Heart right ventricle (tissue), 16 donors: ENCODE results near the gene SESN1. TPM values are rescaled to one million over a fixed set of nuclear protein-coding genes. Genes with fewer than 3 reads are reported as not detected.

Experiments used
- ATAC-seq, 8 donors: fragments of 200-7000 bp; cut with Tn5 transposase; one replicate each; pipeline ENCODE4 v1.9.1; 2020; ENCODE audit warnings: mild to moderate bottlenecking in 8 of 8, moderate library complexity in 8 of 8, moderate number of reproducible peaks in 1 of 8
- DNase-seq, 2 donors: peaks; one replicate each; pipeline ENCODE4 v3.0.0-alpha.2; 2020
- H3K27ac ChIP-seq, 10 donors: fragments of 200-600 bp; sonication (generic) in 2 of 10; one replicate each; pipeline versions ENCODE4 v1.5.0 to v1.8.0; 2020 to 2022; ENCODE audit warnings: mild to moderate bottlenecking in 3 of 10
- H3K27me3 ChIP-seq, 7 donors: fragments of 200-600 bp; one replicate each; pipeline ENCODE4 v1.8.0; 2021 to 2022; ENCODE audit warnings: mild to moderate bottlenecking in 2 of 7
- H3K36me3 ChIP-seq, 9 donors: fragments of 200-600 bp; sonication (generic) in 1 of 9; one replicate each; pipeline versions ENCODE4 v1.5.0 to v1.8.0; 2020 to 2022; ENCODE audit warnings: mild to moderate bottlenecking in 2 of 9
- H3K4me1 ChIP-seq, 9 donors: fragments of 200-600 bp; sonication (generic) in 1 of 9; one replicate each; pipeline versions ENCODE4 v1.5.0 to v1.8.0; 2020 to 2022; ENCODE audit warnings: mild to moderate bottlenecking in 4 of 9
- H3K4me3 ChIP-seq, 10 donors: fragments of 200-600 bp; sonication (generic) in 2 of 10; one replicate each; pipeline versions ENCODE4 v1.5.0 to v1.8.0; 2020 to 2022; ENCODE audit warnings: mild to moderate bottlenecking in 7 of 10, moderate library complexity in 2 of 10
- H3K9me3 ChIP-seq, 11 donors: fragments of 200-600 bp in 10 of 11; sonication (generic) in 2 of 11; one replicate each; pipeline versions ENCODE4 v1.5.0 to v1.8.0; 2013 to 2022; ENCODE audit warnings: mild to moderate bottlenecking in 2 of 11, control low read depth in 1 of 11, moderate library complexity in 1 of 11
- CTCF ChIP-seq, 9 donors: fragments of 200-600 bp; sonication (generic) in 2 of 9; IDR thresholded peaks; one replicate each; pipeline versions ENCODE4 v1.5.0 to v1.8.0; 2021 to 2022; ENCODE audit warnings: antibody characterized with exemption in 9 of 9, mild to moderate bottlenecking in 5 of 9, moderate library complexity in 1 of 9
- WGBS, 2 donors: extraction: QIAGEN DNeasy Blood & Tissue Kit; methylation state at CpG; one replicate each; pipeline ENCODE4 v1.1.7; 2013; ENCODE audit warnings: inconsistent platforms in 1 of 2; 5-methylcytosine and 5-hydroxymethylcytosine counted together
- intact Hi-C, 10 donors: fragments of 100-400 bp; cut with DNase I; formaldehyde crosslinking; loops; one replicate each; pipeline versions ENCODE4 v1.11.1 to v1.14.2; 2022
- polyA plus RNA-seq, 2 donors: library from polyadenylated mRNA; stranded (reverse); fragments of 200-250 nt; gene quantifications; one replicate each; pipeline ENCODE4 v1.2.3, GENCODE V29; 2013
- total RNA-seq, 10 donors: library from RNA; stranded (reverse); fragmentation: NEBNext Ultra II Directional in 3 of 10; extraction: Animal tissue kit (Norgen Biotek cat#: 25700) in 3 of 10; gene quantifications; one replicate each; pipeline versions ENCODE4 v1.2.1 to v1.2.4, GENCODE V29; 2021 to 2023
- donor health status: Arrhythmogenic right ventricular cardiomyopathy.
- donor health status: ischemic (EF 13 %, LVEDD 7.1; RV severe dilation, severe dysfunction).
- donor health status: healthy with polysubstance abuse.
- donor health status: DM: no; HTN: yes; CAD: no.
- donor health status: DM: no; HTN: no; CAD: no.
- donor health status: ischemic (EF 25% LVEDD 6.9; RV normal size, moderate dysfunction).
- donor health status: ischemic (EF 25% LVEDD 5.7; RV mildly dilated, moderate dysfunction).
- donor health status: healthy.
- donor health status: DM: yes; HTN: yes; CAD: no.
- donor health status: Ischemic cardiomyopathy.
- donor health status: ischemic (EF 35%, LVEDD 5.7; RV mildly dilated, moderate dysfunction).
- donor health status: nonischemic (EF 11% LVEDD 7.7; RV severe dilation, severe dysfunction).
- donor health status: DM: yes; HTN: yes; CAD: no.
- donor health status: PGD.
- donor health status: ischemic (EF 29% LVEDD 5.4; RV normal size, mild dysfunction).
- donor health status: nonischemic (EF 23%, LVEDD 6.1; RV moderate dilation, normal function).

SESN1 gene
- total and polyA plus RNA-seq, 12 donors = 16.2 to 62.8 (median 37.7) TPM

- ATAC-seq = peak in 5 of 8 donors; percentile 11 to 50 (median 45)
- no peaks in the 10 kb centered on the region for H3K27me3 ChIP-seq
- no peak for DNase-seq
- H3K4me1 ChIP-seq = peaks cover 0 to 43% (median 22%) of the 10 kb centered on the region in 9 donors
- no peak for TF ChIP-seq CTCF (IDR thresholded peaks at IDR 0.05)
- H3K4me3 ChIP-seq = no peak overlapping the region
- intact Hi-C loops = no loop called here
- peak overlapping the region in 9 of 10 donors; percentile 8 to 69 (median 42) for H3K27ac ChIP-seq
- 50 to 52% methylated on average over 1 of the region's 1 CpG for WGBS, 2 donors
- peaks cover 0 to under 1% (median 0%) of the 10 kb centered on the region in 11 donors for H3K9me3 ChIP-seq
- no peaks in the 10 kb centered on the region for H3K36me3 ChIP-seq
Observed at GRCh38 chr6:109048176-109048575, 46.5 kb downstream of the SESN1 start.

GRCh38 chr6:109045493-109045892 is 49.2 kb downstream of the SESN1 start:
- Histone ChIP-seq H3K27ac (peak overlapping the region in 1 of 10 donors; percentile 10), H3K4me1 (peaks cover 0 to 30% (median 9%) of the 10 kb centered on the region in 9 donors), H3K27me3 (no peaks in the 10 kb centered on the region), H3K36me3 (no peaks in the 10 kb centered on the region), H3K4me3 (no peak overlapping the region), H3K9me3 (peaks cover 0 to 4% (median 0%) of the 10 kb centered on the region in 11 donors)
- intact Hi-C loops = no loop called here
- ATAC-seq = peak in 2 of 8 donors; percentile 12 to 43
- DNase-seq = no peak
- WGBS, 2 donors = 88 to 98% methylated on average over 1 of the region's 1 CpG
- no peak for TF ChIP-seq CTCF (IDR thresholded peaks at IDR 0.05)

- no peak for TF ChIP-seq CTCF (IDR thresholded peaks at IDR 0.05)
- Histone ChIP-seq H3K27me3 (no peaks in the 10 kb centered on the region), H3K4me3 (no peak overlapping the region), H3K36me3 (no peaks in the 10 kb centered on the region), H3K27ac (no peak overlapping the region), H3K4me1 (peaks cover 2 to 46% (median 17%) of the 10 kb centered on the region in 9 donors), H3K9me3 (peaks cover 0 to 4% (median 0%) of the 10 kb centered on the region in 11 donors)
- intact Hi-C loops = no loop called here
- WGBS, 2 donors = 20 to 38% methylated on average over 2 of the region's 2 CpGs
- DNase-seq = no peak
- ATAC-seq = peak in 2 of 8 donors; percentile 33 to 39
Observed at GRCh38 chr6:109039795-109040194, 54.9 kb downstream of the SESN1 start.

DNA sequence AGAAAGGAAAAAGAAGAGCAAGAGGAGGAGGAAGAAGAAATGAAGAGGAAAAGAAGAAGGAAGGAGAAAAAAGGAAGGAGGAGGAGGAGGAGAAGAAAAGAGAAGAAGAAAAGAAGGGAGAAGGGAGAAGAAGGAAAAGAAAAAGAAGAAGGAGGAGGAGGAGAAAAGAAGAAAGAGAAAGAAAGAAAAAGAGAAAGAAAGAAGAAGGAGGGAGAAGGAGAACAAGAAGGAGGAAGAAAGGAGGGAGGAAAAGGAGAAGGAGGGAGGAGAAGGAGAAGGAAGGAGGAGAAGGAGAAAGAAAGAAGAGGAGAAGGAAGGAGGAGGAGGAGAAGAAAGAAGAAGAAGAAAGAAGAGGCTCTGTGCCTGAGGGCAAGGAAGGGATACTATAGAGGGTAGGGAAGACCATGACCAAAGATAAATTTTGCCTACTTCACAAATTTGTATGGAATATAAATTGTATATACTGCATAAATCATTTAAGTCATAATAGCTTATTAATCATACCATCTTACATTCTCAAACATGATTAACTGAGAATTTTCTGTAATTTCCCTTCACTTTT is 55.7 kb downstream of the SESN1 start:
- no peak for ATAC-seq
- Histone ChIP-seq H3K9me3 (peaks cover 0 to 4% (median 0%) of the 10 kb centered on the region in 11 donors), H3K4me3 (no peak overlapping the region), H3K4me1 (peaks cover 2 to 55% (median 23%) of the 10 kb centered on the region in 9 donors), H3K27ac (no peak overlapping the region), H3K27me3 (no peaks in the 10 kb centered on the region), H3K36me3 (no peaks in the 10 kb centered on the region)
- intact Hi-C loops = no loop called here
- no peak for TF ChIP-seq CTCF (IDR thresholded peaks at IDR 0.05)
- no peak for DNase-seq
